Astrocyte of the cerebellum (primary cell): ENCODE measurements around the gene CYFIP2.

Experiments used
- DNase-seq: peaks from one replicate; pipeline ENCODE4 v3.0.0-alpha.2; 2011; ENCODE audit warnings: low read depth
- H3K4me3 ChIP-seq: 2 replicates; pipeline ENCODE4 v1.5.1; 2011; ENCODE audit warnings: mild to moderate bottlenecking, low read depth, low read length, moderate library complexity
- CTCF ChIP-seq: IDR thresholded peaks from 2 replicates; pipeline ENCODE4 v1.5.1; 2012; ENCODE audit warnings: low read length, low read depth, moderate library complexity, mild to moderate bottlenecking; ENCODE audit errors: missing control alignments
- in situ Hi-C: cut with HindIII; loops from 2 replicates; pipeline ENCODE4 v1.10.0; 2017; ENCODE audit warnings: low sequenced_read_pairs

Gene CYFIP2

GRCh38 chr5:157357823-157358222, 91.9 kb downstream of the CYFIP2 start:
- no peak for TF ChIP-seq CTCF
- no peak overlapping the region for H3K4me3 ChIP-seq
- in situ Hi-C loops = no loop called here
- no peak for DNase-seq

GRCh38 chr5:157358871-157359270, 92.9 kb downstream of the CYFIP2 start:
- in situ Hi-C loops = no loop called here
- no peak for TF ChIP-seq CTCF
- no peak for DNase-seq
- no peak overlapping the region for H3K4me3 ChIP-seq

- DNase-seq = no peak
- in situ Hi-C loops = no loop called here
- no peak for TF ChIP-seq CTCF
- H3K4me3 ChIP-seq = no peak overlapping the region
Observed at GRCh38 chr5:157359356-157360055, 93.6 kb downstream of the CYFIP2 start.

- TF ChIP-seq CTCF = no peak
- in situ Hi-C loops = no loop called here
- H3K4me3 ChIP-seq = no peak overlapping the region
- DNase-seq = no peak
Observed at GRCh38 chr5:157362012-157362411, 96.1 kb downstream of the CYFIP2 start.

GRCh38 chr5:157362502-157362901, 96.6 kb downstream of the CYFIP2 start:
- no peak overlapping the region for H3K4me3 ChIP-seq
- DNase-seq = no peak
- in situ Hi-C loops = no loop called here
- no peak for TF ChIP-seq CTCF

- in situ Hi-C loops = no loop called here
- no peak overlapping the region for H3K4me3 ChIP-seq
- no peak for TF ChIP-seq CTCF
- DNase-seq = no peak
Observed at GRCh38 chr5:157362982-157363381, 97.1 kb downstream of the CYFIP2 start.

- no peak overlapping the region for H3K4me3 ChIP-seq
- in situ Hi-C loops = no loop called here
- DNase-seq = no peak
Observed at GRCh38 chr5:157365732-157366131, 99.8 kb downstream of the CYFIP2 start.

More at GRCh38 chr5:157365732-157366131, 99.8 kb downstream of the CYFIP2 start:
- no peak for TF ChIP-seq CTCF
